Right lobe of liver (tissue), 6 donors: ENCODE data around the gene SH3TC1. TPM values are rescaled to one million over a fixed set of nuclear protein-coding genes. Genes with fewer than 3 reads are reported as not detected.

ENCODE experiments used
- ATAC-seq, 4 donors: fragments of 200-7000 bp; cut with Tn5 transposase; one replicate each; pipeline ENCODE4 v1.9.1; 2020; ENCODE audit warnings: mild to moderate bottlenecking in 4 of 4, moderate library complexity in 4 of 4
- DNase-seq, 3 donors: peaks; one replicate each; pipeline ENCODE4 v3.0.0-alpha.2; 2020
- H3K27ac ChIP-seq, 3 donors: fragments of 200-600 bp; one replicate each; pipeline ENCODE4 v1.8.0; 2022
- H3K27me3 ChIP-seq, 2 donors: fragments of 200-600 bp; one replicate each; pipeline ENCODE4 v1.8.0; 2022
- H3K36me3 ChIP-seq, 4 donors: fragments of 200-600 bp; sonication (generic) in 1 of 4; one replicate each; pipeline versions ENCODE4 v1.5.1 to v1.8.0; 2017 to 2022; ENCODE audit warnings: control low read depth in 1 of 4
- H3K4me1 ChIP-seq, 4 donors: fragments of 200-600 bp; sonication (generic) in 1 of 4; one replicate each; pipeline versions ENCODE4 v1.5.1 to v1.8.0; 2017 to 2022; ENCODE audit warnings: control low read depth in 1 of 4
- H3K4me3 ChIP-seq, 3 donors: fragments of 200-600 bp; one replicate each; pipeline ENCODE4 v1.8.0; 2022
- H3K9me3 ChIP-seq, 4 donors: fragments of 200-600 bp; sonication (generic) in 1 of 4; one replicate each; pipeline versions ENCODE4 v1.5.1 to v1.8.0; 2017 to 2022; ENCODE audit warnings: control low read depth in 1 of 4
- POLR2A ChIP-seq: fragments of 450-650 bp; IDR thresholded peaks from one replicate; pipeline ENCODE4 v1.6.1; 2017; ENCODE audit warnings: antibody characterized with exemption, mild to moderate bottlenecking
- WGBS: methylation state at CpG from one replicate; pipeline ENCODE4 v1.1.6; 2018; ENCODE audit warnings: low coverage, low lambda C conversion rate; ENCODE audit not compliant: insufficient coverage; ENCODE audit errors: missing lambda C conversion rate; 5-methylcytosine and 5-hydroxymethylcytosine counted together
- intact Hi-C, 2 donors: fragments of 100-400 bp; cut with DNase I; formaldehyde crosslinking; loops; one replicate each; pipeline versions ENCODE4 v1.11.2 to v1.14.1; 2022
- total RNA-seq, 6 experiments: library from RNA; depleted of rRNA in 2 of 6; stranded (reverse); fragments of >200 nt in 2 of 6; fragmentation: NEBNext Ultra II Directional in 3 of 6; extraction: Animal tissue kit (Norgen Biotek cat#: 25700) in 3 of 6; gene quantifications; one replicate each; pipeline versions ENCODE4 v1.1.0 to v1.2.4, GENCODE V29; 2016 to 2023
- TF ChIP-seq, protein P1 (sequence below), 4 donors: fragments of 200-600 bp in 3 of 4; fragments of 450-650 bp in 1 of 4; IDR thresholded peaks; one replicate each; pipeline versions ENCODE4 v1.5.1 to v1.8.0; 2016 to 2022; ENCODE audit warnings: antibody characterized with exemption in 4 of 4, mild to moderate bottlenecking in 2 of 4
- donor health status: DM: no; HTN: yes; CAD: no.
- donor health status: DM: no; HTN: no; CAD: no.
- donor health status: DM: no; HTN: no; CAD: no.
- donor health status: DM: no; HTN: yes; CAD: no.
- donor health status: DM: no; HTN: yes; CAD: no.

SH3TC1 gene
- total RNA-seq, 6 experiments from 2014 or later, result 13.2 to 48.0 (median 24.9) TPM

GRCh38 chr4:8285976-8286718, 87.1 kb downstream of the SH3TC1 start:
- DNase-seq (no peak), ATAC-seq (no peak)
- Histone ChIP-seq H3K27me3 (no peaks in the 10 kb centered on the region), H3K36me3 (no peaks in the 10 kb centered on the region), H3K27ac (no peak overlapping the region), H3K4me3 (no peak overlapping the region), H3K4me1 (no peaks in the 10 kb centered on the region), H3K9me3 (no peaks in the 10 kb centered on the region)
- 53% methylated on average over 5 of the region's 23 CpGs for WGBS
- TF ChIP-seq, protein P1, sequence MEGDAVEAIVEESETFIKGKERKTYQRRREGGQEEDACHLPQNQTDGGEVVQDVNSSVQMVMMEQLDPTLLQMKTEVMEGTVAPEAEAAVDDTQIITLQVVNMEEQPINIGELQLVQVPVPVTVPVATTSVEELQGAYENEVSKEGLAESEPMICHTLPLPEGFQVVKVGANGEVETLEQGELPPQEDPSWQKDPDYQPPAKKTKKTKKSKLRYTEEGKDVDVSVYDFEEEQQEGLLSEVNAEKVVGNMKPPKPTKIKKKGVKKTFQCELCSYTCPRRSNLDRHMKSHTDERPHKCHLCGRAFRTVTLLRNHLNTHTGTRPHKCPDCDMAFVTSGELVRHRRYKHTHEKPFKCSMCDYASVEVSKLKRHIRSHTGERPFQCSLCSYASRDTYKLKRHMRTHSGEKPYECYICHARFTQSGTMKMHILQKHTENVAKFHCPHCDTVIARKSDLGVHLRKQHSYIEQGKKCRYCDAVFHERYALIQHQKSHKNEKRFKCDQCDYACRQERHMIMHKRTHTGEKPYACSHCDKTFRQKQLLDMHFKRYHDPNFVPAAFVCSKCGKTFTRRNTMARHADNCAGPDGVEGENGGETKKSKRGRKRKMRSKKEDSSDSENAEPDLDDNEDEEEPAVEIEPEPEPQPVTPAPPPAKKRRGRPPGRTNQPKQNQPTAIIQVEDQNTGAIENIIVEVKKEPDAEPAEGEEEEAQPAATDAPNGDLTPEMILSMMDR (IDR thresholded peaks at IDR 0.05), result no peak
- no peak for TF ChIP-seq POLR2A
- intact Hi-C loops, result no loop called here

- no peak overlapping the region for H3K4me3 ChIP-seq
- DNase-seq, result no peak
- no peaks in the 10 kb centered on the region for H3K36me3 ChIP-seq
- H3K4me1 ChIP-seq, result no peaks in the 10 kb centered on the region
- no peaks in the 10 kb centered on the region for H3K9me3 ChIP-seq
- no peak overlapping the region for H3K27ac ChIP-seq
- WGBS, result no CpG with 5 or more reads among the region's 15 CpGs
- TF ChIP-seq, protein P1 (IDR thresholded peaks at IDR 0.05), result no peak
- no peak for TF ChIP-seq POLR2A
- intact Hi-C loops, result no loop called here
- H3K27me3 ChIP-seq, result no peaks in the 10 kb centered on the region
- ATAC-seq, result no peak
Measured at GRCh38 chr4:8286719-8287342, 87.7 kb downstream of the SH3TC1 start.

- Histone ChIP-seq H3K4me3 (no peak overlapping the region), H3K9me3 (no peaks in the 10 kb centered on the region), H3K27me3 (no peaks in the 10 kb centered on the region), H3K27ac (no peak overlapping the region), H3K36me3 (no peaks in the 10 kb centered on the region), H3K4me1 (no peaks in the 10 kb centered on the region)
- DNase-seq, result peak in 2 of 3 donors; percentile 14 to 25
- ATAC-seq, result no peak
- intact Hi-C loops, result no loop called here
- TF ChIP-seq, protein P1 (IDR thresholded peaks at IDR 0.05), result no peak
- no peak for TF ChIP-seq POLR2A
- WGBS, result 59% methylated on average over 11 of the region's 18 CpGs
Measured at GRCh38 chr4:8287343-8288280, 88.5 kb downstream of the SH3TC1 start.

- H3K27ac ChIP-seq, result no peak overlapping the region
- no peak overlapping the region for H3K4me3 ChIP-seq
- DNase-seq (peak in 2 of 3 donors; percentile 5 to 28), ATAC-seq (no peak)
- H3K27me3 ChIP-seq, result no peaks in the 10 kb centered on the region
- no peaks in the 10 kb centered on the region for H3K36me3 ChIP-seq
- no peaks in the 10 kb centered on the region for H3K4me1 ChIP-seq
- no peaks in the 10 kb centered on the region for H3K9me3 ChIP-seq
- intact Hi-C loops, result no loop called here
- 40% methylated on average over 1 of the region's 13 CpGs for WGBS
- TF ChIP-seq POLR2A, result no peak
- TF ChIP-seq, protein P1 (IDR thresholded peaks at IDR 0.05), result no peak
Measured at GRCh38 chr4:8289151-8289750, 90.2 kb downstream of the SH3TC1 start.
